ENCODE results near the gene TBC1D8.
"Not testable (repeated sequence)": the region's sequence is repeated elsewhere in the genome, so short reads cannot be mapped to it uniquely, and the experiment has no call there.

The TBC1D8 gene

DNA sequence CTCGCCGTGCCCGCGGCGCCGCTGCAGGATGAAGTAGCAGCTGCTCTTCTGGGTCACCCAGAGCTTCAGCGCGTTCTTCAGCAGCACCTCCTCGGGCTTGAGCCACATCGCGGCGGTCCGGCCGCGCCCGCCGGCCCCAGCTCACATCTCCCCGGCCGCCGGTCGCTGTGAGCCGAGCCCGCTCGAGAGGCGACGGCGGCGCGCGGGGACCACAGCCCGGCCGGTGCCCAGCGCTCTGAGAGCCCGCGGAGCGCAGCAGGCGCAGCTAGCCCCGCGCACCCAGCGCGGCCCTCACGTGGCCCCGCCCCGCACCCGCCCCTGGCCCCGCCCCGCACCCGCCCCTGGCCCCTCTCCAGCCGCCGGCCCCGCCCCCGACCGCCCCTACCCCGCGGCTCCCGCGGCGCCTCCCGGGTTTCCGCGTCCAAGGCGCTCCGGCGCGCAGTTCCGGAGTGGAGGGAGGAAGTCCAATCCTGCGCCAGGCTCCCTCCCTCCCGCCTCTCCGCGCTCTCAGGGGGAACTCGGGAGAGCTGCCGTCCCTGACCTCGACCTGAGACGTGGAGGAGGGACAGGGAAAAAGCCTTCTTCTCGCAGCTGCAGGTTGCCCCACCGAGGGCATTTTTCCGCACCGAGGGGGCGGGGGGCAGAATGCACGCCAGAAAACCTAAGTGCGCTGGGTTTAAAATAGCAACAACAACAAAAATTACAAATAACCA lies at the start of gene TBC1D8:
TBC1D8 (minus strand) TSS at position 237 of the 713 bp plus-strand sequence; CDS start at position 108, 129 bp downstream.
- peak; percentile 96 for DNase-seq

DNA sequence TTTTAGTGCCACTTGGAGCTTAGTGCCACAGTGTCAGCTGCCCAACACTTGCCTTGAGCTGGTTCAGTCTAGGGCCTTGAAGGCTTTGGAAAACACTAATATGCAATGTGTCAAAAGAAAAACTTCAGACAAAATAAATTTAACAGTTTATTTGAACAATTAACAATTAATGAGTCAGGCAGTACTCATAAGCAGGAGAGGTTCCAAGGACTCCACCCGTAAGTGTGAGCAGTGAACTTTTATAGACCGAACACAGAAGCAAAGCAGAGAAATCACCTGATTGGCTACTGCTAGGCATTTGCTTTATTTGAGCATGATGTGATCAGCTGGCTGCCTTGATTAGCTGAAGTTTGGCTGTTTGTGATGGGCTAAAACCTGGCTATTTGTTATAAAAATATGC lies 49.5 kb upstream of the TBC1D8 start:
- DNase-seq: no peak

DNA sequence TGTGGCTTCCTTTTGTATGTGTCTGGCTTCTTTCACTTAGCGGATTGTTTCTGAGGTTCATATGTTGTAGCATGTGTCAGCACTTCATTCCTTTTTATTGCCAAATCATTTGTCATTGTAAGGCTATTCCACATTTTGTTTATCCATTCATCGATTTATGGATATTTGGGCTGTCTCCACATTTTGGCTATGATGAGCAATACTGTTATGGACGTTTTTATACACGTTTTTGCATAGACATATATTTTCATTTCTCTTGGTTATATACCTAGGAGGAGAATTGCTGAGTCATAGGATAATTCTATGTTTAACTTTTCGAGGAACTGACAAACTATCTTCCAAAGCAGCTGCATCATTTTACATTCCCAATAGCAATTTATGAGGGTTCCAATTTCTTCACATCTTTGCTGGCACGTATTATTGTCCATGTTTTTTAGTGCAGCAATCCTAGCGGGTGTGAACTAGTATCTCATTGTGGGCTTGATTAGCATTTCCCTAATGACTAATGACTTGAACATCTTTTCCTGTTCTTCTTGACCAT lies 48.1 kb upstream of the TBC1D8 start:
- DNase-seq: no peak

DNA sequence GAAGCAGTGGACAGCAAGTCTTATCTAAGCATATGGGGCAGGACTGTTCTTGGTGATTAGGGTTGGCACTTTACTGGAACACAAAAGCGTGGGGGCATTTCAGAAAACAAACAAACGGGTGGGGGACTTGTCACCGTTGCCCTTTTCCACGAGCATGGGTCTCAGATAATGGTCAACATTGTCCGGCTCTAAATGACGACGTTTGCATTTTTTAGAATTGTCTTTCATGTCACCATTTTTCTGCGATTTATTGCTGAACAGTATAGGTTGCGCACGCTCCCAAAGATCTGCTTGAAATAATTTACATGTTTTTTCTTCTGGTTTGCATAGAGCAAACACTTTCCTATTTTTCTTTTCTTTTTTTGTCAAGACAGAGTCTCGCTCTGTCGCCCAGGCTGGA lies 46.6 kb upstream of the TBC1D8 start:
- no peak for DNase-seq

DNA sequence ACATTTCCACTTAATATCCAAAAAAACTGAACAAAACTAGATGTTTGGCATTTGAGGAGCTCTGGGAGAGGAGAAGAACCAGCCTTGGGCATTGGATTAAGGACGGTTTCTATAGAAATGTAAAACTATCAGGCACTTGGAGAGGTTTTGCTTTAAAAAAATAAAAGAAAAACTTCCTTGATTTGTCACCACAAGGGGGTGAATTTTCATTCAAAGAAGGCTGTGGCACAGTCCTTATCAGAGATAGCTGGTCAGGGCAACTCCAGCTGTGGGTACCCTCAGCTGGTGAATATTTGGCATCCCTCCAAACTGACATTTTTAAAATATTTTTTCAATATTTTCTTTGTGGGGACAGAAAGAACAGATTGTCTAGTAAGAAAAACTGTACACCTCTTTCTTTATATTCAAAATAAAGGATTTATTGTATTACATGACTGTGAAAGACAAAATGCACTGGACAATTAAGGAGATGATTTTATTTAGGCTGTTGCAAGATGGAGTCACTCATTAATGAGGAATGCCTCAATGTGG lies 46.1 kb upstream of the TBC1D8 start:
- DNase-seq: no peak

DNA sequence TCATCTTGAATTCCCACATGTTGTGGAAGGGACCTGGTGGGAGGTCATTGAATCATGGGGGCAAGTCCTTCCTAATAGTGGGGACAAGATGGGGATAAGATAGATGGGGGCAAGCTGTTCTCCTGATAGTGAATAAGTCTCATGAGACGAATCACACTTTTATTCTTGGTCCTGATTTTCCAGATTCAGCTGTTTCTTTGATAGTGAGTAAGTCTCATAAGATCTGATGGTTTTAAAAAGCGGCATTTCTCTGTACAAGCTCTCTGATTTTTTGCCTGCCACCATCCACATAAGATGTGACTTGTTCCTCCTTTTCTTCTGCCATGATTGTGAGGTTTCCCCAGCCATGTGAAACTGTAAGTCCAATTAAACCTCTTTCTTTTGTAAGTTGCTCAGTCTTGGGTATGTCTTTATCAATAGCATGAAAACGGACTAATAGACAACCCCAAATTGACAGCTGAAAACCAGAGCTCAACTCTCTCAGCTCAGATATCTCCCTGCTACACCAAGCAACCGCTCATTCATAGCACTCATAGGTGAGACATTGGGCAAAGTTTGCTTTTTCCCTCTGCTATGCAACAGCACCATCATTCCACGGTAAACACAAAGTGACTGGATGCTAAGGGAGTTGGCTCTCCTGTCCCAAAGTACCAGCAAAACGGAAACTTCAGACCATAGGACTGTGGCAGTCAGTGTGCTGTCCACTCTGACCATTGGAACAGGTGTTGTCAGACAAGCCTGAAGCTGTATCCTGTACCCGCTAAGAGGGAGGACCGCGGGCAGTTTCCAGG lies 44.9 kb upstream of the TBC1D8 start:
- DNase-seq: no peak

DNA sequence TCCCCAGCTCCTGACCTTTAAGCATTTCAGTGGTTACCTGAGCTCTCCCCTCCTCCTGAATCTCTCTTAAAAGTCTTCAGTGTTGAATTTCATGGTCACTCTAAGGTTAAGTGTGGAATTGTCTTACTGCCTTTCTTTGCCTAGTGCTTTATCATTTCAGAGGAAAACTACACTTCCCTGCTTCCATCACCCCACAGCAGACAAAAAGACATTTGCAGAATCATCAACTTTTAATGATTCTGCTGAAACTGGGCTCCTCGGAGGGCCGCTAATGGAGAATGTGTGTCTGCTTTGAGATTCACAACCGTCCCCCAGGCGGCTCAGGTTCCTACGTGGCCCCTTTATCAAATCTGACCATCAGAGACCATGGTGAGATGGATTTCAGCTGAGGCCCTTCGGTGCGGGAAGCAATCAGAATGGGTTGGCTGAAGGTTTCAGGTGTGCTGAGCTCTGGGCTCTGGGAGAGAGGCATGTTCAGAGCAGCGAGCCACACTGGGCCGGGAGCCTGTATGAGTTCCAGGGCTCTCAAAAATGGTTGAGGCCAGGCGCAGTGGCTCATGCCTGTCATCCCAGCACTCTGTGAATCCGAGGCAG lies 41.9 kb upstream of the TBC1D8 start:
- DNase-seq: no peak

DNA sequence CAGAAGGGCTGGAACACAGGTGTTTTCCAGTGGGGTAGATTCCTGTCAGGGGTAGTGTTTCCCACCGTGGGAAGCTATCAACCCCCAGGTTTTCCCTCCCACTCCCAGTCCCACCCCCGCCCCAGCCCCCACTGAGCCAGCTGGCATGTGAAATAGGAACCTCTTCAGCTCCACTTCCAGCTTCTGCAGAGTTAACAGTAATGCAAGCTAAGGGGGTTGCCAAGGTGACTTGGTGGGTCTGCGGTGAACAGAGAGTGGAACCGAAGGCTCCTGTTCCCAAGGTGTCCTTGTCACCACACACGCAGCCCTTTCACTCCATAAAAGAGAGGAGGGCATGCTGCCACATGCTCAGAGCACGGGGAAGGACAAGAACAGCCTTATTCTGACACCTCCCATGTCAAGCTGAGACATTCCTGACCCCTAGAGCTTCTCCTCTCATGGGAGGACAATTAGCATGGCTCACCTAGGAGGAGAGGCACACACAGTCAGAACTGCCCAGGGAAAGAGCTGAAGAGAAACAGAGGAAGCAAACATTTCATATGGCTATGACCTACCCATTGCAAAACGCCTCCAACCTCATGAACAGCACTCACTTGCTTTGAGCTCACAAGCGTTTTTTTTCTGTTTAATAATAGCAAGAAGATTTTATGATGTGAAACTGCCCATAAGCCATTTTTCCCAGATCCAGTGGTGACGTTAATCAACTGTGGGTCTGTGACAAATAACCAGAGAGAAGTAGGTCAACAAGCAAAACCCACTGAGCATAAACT lies 39.8 kb upstream of the TBC1D8 start:
- DNase-seq: peak; percentile 34

DNA sequence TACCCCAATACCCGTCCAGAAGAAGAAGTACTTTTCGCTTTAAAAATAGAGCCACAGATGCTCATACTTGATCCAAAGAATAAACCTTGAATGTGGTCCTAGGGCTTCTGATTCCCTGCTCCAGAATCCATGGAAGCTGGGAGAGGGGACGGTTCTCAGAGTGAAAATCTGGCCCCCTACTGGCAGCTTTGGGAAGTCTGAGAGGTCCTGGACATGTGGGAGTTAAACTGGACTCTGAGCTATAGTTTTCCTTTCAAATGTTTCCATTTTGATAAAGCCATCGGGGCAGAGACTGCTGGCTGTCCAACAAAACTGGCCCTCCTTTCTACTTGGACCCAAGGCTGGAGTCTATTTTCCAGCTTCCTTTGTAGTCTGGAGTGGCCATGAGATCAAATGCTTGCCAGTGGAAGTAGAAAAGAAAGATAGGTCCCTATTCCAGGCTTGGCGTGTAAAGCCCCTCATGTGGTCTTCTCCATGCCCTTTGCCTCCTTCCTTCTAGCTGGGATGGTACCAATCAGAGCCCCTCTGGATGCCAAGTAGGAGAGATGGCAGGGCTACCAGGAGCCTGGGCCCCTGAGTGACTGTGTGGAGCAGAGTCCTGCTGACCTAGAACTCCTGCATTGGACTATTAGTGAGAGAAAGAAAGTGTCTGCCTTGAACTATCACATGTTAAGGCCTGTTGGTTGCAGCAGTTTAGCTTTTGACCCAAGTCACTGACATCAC lies 37.7 kb upstream of the TBC1D8 start:
- peak; percentile 73 for DNase-seq

DNA sequence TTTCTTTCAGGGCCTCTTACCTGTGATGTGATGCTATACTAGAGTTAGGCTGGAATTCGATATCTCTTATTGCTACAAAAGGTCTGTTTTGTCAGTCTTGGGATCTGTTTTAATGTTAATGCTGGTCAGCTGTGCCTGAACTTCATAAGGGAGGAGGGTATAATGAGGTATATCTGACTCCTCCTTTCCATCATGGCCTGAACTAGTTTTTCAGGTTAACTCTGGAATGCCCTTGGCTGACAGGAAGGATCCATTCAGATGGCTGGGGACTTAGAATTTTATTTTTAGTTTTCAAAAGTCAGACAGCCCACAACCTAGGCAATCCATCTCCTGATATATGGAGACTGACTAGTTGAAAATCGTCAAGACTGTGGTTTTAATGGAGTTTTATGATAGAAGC lies 35.9 kb upstream of the TBC1D8 start:
- DNase-seq: no peak

DNA sequence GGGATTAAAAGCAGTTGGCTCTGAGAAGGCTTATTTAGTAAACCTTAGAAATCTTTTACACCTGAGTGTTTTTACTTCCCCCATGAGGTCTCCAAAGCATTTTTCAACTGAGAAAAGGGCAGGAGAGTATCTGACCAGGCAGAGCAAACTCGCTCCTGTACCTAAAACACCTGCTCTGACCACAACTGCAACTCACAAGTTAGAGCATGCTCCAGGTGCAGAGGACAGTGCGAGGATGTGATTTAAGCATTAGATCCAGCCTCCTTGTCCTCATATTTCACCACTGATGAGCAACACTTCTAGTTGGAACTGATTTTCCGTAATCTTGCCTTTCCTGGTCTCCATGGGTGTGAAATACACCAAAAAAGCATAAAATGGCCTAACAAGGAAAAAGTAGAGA lies 34.5 kb upstream of the TBC1D8 start:
- DNase-seq: no peak

DNA sequence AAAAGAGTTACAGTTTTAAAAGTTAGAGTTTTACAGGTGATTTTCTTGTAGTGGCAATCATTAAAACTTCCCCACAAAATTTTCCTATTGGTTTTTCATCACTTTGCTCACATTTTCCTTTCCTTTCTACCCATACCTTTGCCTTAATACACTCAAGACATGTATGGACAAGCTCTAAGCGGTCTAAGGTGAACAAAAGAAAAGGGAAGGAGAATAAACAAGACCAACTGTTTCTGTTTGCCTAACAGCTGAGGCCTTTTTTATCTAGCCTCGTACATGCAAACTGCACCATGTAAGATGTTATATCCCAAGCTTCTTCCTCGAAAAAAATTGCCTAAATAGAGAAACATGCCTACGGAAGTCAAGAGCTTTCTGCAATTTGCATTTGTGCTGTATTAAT lies 33.9 kb upstream of the TBC1D8 start:
- DNase-seq: no peak

DNA sequence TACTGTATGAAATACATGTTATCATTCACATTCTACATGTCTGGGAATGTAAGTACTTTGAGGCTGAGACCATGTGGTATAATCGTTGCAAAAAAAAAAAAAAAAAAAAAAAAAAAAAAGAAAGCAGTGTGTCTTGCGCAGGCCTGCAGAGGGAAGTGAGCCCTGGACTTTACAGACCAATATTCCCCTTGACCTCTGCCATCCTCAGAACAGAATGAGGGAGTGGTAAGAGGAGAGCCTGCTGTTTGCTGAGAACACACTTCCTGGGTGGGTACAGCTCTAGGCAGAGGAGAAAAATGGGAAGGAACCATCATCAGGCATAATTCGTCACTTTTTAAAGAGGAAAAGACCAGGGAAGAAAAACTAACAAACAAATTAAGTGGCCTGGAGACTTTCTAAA lies 28.8 kb upstream of the TBC1D8 start:
- DNase-seq: no peak

DNA sequence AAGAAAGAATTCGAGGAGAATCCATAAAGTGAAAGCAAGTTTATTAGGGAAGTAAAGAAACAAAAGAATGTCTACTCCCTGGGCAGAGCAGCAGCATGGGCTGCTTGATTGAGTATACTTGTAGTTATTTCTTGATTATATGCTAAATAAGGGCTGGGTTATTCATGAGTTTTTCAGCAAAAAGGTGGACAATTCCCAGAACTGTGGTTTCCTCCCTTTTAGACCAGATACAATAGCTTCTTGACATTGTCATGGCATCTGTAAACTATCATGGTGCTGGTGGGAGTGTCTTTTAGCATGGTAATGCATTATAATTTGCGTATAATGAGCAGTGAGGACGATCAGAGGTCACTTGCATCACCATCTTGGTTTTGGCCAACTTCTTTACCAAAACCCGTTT lies 25.6 kb upstream of the TBC1D8 start:
- DNase-seq: no peak

DNA sequence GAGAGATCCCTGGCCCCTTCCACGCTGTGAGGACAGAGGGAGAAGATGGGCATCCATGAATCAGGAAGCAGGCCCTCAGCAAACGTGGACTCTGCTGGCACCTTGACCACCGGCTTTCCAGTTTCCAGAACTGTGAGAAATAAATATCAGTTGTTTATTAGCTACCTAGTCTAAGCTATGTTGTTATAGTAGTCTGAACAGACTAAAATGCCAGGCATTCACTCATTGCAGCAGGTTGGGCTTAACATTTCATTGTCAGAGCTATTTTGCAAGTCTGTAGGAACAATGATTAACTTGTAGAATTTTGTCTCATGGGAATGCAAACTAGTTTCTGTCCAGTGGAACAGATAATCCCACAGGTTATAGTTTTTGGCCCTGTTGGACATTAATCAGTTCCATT lies 24.8 kb upstream of the TBC1D8 start:
- DNase-seq: no peak

DNA sequence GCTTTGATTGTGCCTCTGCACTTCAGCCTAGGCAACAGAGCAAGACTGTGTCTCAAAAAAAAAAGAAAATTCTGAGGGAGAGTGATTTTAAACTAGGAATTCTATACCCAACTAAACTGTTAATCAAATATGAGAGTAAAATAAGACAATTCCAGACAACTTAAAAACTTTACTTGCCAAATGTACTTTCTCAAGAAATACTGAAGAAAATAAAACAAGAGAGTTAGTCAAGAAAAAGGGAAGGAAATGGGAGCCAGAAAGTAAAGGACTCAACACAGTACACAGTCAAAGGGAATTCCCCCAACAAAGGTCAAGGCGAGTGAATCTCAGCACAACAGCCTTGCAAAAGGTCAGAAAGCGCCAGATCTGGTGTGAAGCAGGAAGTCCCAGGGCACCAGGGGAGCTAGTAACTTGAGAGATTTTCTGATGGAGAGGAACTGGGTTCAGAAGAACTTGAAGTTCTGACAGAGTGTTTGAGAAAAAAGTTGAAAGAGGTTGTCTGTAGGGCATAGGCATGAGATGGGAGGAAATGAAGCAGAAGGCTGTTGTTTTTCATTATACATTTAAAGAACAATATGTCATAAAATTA lies 22.6 kb upstream of the TBC1D8 start:
- no peak for DNase-seq

DNA sequence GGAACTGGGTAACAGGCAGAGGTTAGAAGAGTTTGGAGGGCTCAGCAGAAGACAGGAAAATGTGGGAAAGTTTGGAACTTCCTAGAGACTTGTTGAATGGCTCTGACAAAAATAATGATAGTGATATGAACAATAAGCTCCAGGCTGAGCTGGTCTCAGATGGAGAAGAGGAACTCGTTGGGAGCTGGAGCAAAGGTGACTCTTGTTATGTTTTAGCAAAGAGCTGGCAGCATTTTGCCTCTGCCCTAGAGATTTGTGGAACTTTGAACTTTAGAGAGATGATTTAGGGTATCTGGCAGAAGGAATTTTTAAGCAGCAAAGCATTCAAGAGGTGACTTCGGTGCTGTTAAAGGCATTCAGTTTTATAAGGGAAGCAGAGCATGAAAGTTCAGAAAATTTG lies 18.6 kb upstream of the TBC1D8 start:
- not testable (repeated sequence) for DNase-seq

DNA sequence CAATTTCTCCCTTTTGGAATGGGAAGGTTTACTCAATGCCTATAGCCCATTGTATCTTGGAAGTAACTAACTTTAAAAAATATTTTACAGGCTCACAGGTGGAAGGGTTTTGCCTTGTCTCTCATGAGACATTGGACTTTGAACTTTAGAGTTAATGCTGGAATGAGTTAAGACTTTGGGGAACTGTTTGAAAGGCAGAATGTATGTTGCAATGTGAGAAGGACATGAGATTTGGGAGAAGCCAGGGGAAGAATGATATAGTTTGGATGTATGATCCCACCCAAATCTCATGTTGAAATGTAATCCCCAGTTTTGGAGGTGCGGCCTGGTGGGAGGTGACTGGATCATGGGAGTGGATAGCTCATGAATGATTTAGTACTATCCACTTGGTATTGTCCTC lies 17.5 kb upstream of the TBC1D8 start:
- no peak for DNase-seq

DNA sequence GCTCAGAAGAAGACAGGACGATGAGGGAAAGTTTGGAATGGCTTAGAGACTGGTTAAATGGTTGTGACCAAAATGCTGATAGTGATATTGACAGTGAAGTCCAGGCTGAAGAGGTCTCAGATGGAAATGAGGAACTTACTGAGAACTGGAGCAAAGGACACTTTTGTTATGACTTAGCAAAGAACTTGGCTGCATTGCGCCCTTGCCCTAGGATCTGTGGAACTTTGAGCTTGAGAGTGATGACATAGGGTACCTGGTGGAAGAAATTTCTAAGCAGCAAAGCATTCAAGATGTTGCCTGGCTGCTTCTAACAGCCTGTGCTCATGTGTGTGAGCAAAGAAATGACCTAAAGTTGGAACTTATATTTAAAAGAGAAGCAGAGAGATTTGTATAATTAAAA lies 16.4 kb upstream of the TBC1D8 start:
- DNase-seq: not testable (repeated sequence)

DNA sequence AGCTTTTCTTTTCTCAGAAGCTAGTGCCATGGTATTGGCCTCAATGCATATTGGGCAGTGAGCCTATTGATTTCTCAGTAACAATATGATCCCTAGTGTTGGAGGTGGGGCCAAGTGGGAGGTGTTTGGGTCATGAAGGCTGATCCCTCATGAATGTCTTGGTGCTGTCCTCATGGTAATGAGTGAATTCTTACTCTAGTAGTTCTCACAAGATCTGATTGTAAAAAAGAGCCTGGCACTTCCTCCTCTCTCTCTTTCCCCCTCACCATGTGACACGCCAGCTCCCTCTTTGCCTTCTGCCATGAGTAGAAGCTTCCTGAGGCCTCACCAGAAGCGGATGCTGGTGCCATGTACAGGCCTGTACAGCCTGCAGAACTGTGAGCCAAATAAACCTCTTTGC lies 12.8 kb upstream of the TBC1D8 start:
- no peak for DNase-seq

DNA sequence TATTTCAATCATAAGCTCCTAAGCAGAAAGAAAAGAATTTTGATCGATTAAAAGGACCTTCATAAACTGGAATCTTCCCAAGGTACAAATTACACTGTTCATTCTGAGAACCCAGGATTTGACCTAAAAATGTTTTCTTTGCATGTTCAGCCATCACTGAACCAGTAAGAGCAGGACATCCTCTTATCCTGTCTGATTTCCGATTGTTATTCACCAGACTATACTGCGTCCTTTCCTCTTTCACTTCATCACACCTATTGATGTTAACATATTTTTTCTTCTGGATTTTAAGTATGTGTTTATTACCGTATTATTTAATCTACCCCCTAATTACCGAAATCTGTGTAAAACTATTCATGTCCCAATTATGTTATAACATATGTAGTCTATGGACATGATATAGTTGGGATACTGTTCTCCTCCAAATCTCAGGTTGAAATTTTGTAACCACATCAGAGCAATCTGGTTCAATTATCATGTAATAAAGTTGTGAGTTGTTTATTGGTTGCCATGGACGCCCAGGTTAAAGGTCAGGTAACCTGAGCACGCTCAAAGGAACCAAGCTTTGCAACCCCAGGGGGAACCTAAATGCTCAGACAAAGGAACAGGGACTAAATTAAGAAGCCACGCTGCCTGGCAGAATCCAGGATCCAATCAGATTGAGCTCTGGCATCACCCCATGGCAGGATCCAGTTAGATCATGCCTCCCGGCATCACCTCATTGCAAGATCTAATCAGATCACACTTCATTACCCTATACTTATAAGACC lies 11.6 kb upstream of the TBC1D8 start:
- DNase-seq: peak; percentile 44
